T follicular helper cell (primary cell): ENCODE data around the gene KLHL6.
"Not testable (repeated sequence)": the region's sequence is repeated elsewhere in the genome, so short reads cannot be mapped to it uniquely, and the experiment has no call there.

Source experiments
- DNase-seq: peaks from one replicate; pipeline ENCODE4 v3.0.0-alpha.2; 2020; ENCODE audit warnings: low read depth

The KLHL6 gene

DNA sequence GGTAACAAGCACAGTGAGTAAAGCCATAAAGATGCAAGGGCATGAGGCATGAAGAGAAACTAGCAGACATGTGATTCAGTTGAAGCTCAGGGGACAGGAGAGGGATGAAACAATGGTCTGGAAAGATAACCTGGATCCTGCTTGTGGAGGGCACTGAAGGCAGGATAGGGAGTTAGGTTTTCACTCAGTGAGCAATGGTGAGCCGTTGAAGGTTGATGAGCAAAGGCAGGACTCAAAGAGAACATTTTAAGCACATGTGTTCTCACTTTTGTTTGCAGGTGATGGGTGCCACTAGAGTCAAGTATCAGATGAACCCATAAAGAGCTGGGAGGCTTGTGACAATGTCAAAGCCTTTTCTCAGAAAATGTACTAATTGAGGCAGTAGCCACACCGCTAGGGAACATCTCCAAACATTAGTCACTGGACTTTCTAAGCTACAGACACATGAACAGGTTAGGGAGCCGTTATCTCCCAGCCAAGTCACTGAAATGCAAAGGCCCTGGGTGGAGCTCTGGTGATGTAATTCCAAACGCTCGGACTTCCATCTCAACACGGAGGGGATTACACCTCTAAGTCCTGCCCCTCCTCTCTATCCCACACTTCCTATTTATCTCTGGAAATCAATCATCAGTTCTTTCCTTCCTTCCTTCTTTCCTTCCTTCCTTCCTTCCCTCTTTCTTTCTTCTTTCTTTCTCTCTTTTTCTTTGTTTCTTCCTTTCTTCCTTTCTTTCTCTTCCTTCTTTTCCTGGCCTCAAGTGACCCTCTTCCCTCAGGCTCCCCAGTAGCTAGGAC, 22.7 kb downstream of the KLHL6 start:
- no peak for DNase-seq

DNA sequence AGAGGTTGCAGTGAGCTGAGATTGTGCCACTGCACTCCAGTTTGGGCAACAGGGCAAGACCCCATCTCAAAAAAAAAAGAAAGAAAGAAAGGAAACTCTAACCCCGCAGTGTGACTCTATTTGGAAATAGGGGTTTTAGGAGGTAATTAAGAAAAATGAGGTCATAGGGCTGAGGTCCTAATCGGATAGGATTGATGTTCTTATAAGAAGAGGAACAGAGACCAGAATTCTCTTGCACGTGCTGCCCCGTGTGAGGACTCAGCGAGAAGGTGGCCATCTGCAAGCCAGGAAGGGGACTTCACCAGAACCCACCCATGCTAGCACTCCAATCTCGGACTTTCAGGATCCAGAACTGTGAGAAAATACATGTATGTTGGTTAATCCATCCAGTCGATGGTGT, 25.8 kb downstream of the KLHL6 start:
- DNase-seq: no peak

DNA sequence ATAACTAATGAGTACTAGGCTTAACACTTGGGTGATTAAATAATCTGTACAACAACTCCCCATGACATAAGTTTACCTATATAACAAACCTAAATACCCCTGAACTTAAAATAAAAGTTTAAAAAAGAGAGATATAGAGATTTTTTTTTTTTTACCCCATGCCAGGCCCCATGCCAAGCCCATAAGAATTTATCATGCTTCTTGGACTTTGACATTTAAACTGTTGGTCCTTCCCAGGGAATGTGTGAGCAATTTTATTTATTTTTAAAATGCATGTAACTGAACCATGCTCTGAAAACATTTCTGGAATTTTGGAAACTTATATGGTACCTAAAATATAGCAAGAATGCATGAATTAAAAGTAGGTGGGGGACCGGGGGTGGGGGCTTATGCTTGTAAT, 26.3 kb downstream of the KLHL6 start:
- no peak for DNase-seq

DNA sequence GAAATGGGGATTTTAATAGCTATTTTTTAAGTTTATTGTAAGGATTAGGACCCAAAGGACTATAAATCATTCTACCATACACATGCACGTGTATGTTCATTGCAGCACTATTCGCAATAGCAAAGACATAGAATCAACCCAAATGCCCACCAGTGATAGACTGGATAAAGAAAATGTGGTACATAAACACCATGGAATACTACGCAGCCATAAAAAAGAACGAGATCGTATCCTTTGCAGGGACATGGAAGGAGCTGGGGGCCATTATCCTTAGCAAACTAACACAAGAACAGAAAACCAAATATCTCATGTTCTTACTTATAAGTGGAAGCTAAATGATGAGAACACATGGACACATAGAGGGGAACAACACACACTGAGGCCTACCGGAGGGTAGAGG, 26.7 kb downstream of the KLHL6 start:
- not testable (repeated sequence) for DNase-seq

DNA sequence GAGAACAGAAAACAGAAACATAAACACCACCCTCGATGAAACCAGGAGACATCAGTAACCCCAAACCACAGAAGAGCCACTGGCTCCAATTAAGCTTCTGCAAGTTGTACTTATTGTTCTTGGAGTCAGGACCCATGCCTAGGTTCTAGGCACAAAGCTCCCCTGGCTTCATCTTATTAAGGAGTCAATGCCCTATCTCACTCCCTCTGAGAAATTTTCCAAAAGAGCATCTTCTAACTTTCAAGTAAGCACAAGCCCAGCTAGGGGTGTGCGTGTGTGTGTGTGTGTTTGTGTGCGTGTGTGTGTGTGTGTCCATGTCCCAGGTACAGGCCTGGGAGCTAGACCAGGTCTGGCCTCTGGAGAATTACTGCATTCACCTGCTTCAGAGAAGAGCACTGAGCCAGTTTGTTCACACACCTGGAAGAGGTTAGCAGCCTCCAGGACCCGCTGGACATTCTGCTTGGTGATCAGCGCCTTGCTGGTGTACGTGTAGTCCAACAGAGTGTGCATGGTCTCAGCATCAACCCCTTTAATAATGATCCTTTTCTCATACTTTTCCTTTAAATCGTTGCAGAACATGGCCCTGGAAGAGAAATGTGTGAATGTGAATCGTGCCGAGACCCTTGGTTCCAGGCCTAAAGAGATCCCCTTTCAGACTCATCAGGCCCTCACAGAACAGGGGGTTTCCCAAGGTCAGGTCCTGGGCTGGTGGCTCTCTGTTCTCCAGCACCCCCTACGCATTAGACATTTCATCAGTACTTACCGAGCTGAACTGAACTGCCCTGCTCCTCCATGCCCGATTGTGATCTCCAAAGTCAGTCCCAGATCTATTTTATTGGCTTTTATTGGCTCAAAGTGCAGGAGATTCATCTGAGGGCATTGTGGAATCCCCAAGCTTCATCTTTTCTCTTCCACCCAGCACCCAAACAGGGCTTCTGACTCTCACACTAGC, 27.8 kb downstream of the KLHL6 start:
- no peak for DNase-seq

DNA sequence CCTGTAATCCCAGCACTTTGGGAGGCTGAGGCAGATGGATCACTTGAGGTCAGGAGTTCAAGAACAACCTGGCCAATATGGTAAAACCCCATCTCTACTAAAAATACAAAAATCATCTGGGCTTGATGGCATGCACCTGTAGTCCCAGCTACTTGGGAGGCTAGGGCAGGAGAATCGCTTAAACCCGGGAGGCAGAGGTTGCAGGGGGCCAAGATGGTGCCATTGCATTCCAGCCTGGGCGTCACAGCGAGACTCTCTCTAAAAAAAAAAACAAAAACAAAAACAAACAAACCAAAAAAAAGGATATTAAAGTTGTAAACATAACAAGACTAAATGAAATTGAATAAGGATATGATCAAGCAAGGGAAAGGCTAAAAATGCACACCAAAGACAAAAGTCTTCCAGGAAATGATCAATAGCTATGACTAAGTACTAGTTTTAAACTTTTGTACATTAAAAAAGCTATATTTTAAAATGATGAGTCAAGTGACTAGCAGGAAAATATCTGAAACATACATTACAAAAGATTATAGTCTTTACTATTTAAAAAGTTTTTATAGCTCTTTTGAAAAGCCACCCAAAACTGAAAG, 28.6 kb downstream of the KLHL6 start:
- DNase-seq: no peak

DNA sequence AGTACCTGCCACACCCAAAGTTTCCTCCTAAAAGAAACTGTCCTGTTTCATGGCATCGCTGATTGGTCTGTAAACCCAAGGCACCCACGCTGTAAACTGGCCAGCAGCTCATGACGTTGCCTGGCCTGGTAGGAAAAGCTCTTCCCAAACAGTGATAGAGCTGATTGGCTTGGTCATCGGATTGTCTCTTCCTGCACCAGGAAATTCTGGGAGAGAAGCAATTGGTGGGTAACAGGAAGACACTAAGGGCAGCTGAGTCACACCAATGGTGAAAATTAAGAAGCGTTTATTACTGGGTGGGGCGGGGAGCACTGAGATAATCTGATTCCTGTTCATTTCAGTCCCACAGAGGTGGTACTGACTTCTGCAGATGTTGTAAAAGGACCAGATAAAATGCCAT, 31.0 kb downstream of the KLHL6 start:
- DNase-seq: no peak

DNA sequence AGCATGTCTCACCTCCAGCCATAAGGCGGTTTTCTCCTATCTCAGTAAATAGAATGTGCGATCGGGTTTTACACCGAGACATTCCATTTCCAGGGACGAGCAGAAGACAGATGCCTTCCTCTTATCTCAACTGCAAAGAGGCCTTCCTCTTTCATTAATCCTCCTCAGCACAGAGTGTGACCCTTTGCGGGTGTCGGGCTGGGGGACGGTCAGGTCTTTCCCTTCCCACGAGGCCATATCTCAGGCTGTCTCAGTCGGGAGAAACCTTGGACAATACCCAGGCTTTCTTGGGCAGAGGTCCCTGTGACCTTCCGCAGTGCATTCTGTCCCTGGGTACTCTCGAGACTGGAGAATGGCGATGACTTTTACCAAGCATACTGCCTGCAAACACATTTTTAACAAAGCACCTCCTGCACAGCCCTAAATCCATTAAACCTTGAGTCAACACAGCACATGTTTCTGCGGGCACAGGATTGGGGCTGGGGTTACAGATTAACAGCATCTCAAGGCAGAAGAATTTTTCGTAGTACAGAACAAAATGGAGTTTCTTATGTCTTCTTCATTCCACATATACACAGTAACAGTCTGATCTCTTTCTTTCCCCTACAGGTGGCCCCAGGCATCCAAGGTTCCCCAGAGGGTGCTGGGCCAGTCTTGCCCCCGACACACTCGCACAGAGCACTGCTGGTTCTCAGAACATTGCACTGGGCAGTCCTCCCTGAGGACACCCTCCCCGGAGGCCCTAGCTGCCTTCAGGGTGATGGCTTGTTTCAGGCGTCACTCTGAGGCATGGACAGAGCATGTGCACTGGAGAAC, 34.6 kb downstream of the KLHL6 start:
- DNase-seq: not testable (repeated sequence)

DNA sequence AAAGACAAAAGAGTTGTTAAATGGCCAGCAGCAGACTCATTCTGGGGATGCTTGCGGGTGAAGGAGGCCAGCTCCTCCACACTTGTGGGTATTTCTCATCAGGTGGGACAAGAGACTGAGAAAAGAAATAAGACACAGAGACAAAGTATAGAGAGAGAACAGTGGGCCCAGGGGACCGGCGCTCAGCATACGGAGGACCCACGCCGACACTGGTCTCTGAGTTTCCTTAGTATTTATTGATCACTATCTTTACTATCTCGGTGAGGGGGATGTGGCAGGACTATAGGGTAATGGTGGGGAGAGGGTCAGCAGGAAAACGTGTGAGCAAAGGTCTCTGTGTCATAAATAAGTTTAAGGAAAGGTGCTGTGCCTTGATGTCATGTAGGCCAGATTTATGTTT, 35.2 kb downstream of the KLHL6 start:
- not testable (repeated sequence) for DNase-seq

DNA sequence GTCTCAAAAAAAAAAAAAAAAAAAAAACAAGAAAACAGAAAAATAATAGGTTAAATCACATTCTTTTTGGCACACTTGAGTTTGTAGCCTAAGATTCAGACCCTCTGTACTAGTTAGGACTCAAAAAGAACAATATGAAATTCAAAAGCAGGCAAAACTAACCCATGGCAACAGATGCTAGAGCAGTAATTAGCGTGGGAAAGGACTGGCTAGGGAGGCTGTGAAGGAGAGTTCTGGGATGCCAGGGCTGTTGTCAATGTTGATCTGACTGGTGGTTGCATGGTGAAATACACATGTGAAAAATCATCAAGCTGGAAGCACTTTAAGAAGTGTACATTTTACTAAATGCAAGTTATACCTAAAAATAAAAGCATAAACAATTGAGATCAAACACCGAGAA, 35.6 kb downstream of the KLHL6 start:
- no peak for DNase-seq

DNA sequence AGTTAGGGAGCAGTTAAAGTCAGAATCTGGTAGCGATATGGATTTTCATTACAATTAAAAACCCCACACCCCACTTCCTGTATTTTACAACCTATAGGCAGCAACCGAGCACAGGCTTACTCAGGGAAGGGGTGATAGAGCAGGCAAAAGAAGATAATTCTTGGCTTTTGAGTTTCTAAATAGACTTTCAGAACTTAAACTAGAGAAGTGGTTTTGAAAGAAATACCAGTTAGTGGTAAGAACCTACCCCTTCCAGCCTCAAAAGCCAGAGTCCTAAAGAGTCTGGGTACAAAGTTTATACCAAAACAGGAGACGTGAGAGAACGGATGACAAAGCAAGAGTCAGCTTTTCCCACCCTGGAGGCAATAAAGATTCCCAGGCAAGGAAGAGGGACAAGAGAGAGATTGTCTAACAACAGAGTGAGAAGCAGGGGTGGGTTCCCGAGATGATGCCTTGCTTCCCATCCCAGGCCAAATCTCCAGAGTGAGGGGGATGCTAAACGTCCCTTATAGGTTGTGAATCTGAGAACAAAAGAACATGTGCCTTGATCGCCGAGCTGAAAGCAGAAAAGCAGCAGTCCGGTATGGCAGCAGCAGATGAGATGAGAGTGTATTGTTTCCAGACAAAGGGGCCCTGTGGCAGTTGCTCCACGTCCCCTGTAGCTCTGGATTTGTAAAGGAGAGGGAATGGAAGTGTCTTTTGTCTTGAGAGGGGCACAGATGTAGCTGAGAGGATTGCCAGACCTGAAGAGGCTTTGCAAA, 36.8 kb downstream of the KLHL6 start:
- no peak for DNase-seq

DNA sequence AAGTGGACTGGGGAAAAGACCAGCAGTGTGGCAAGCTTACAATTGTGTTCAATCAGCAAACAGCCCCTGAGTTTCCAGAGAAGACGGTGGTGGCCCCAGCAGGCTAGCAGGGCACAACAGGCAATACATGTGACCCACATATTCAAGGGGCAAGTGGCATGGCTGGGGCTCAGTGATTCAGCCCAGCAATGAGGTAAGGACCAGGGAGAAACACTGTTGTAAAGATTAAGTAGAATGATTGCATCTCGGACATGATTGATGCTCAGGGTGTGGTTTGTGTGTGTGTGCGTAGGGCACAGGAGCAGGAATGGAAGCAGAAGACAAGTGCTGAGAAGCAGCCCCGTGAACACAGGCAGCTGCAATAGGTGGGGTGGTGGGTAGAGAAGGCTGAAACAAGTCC, 37.9 kb downstream of the KLHL6 start:
- no peak for DNase-seq

DNA sequence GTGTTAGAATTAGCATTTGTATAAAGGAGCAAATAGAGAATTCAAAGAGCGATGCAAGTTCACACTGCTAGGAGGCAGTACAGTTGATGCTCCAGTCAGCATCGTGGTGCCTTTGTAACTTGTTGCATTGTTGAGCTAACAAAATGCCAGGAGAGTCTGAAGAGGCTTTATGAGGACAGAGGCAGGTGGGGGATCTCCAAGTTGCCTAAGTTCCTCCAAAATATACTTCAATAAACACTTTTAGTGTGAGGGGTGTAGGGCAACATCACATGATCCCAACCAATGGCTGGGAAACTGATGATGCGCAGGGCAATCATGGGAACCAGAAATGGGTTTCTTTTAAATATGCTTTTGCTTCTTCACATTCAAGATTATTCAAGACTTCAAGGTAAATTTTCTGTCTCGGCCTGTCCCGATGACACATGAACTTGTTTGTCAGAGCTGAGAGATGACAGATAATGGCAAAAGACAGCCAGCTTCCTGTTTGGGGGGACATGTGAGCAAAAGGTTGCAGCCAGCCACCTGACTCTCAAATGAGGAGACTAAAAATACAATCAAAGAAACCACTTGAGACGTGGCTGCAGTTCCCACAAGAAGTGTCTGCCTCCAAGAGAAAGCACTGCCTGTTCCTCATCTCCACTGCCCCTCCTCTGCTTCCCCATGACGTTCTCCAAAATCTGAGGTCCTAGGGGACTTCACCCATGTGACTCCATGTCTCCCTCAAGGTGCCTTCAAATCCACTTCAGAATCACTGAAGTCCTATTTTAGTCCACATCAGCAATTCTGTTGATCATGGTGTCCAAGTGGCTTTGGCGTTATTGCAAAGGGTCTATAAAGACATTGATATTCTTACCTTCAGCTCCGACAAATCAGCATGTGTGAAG, 39.3 kb downstream of the KLHL6 start:
- DNase-seq: peak; percentile 41

DNA sequence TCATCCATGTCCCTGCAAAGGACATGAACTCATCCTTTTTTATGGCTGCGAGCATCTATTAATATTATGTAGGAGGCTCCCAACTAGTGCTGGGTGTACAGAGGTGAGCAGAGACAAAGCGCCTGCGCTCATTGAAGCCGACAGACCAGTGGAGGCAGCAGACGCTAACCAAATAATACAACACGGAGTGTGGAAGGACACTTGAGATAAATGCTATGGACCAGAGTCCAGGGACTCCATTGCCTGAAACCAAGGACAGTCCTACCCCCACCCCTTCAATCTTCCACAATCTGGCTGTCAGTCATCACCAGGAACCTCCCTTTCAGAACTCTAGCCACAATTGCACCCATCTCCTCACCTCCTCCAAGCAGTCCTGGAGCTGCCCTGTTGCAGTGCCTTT, 41.5 kb downstream of the KLHL6 start:
- DNase-seq: no peak

DNA sequence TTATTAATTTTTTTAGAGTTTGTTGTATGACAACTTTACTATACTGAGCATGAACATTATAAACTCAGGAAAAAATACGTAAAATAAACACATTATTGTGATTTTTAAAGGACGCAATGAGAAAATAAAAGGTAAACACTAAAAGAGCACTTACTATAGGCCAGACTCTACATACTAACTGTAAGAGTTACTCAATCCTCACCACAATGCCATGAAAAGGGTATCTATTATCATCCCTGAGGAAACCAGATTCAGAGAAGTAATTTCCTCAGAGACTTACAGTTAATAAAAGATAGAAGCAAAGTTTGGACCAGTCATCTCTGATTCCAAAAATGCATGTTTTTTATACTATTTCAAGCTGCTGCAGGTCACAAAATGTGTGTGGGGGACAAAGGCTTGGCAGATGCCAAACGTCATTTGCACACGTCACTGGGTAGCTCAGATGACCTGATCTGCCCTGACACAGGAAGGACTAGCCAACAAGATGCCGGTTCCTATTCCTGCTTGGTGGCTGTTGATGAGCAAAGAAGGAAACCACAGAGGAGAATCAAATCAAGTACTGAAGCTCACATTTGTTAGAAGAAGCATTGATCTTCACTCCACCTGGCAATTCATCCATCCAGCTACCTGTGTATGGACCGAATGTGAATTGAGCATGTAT, 42.3 kb downstream of the KLHL6 start:
- DNase-seq: peak; percentile 34

DNA sequence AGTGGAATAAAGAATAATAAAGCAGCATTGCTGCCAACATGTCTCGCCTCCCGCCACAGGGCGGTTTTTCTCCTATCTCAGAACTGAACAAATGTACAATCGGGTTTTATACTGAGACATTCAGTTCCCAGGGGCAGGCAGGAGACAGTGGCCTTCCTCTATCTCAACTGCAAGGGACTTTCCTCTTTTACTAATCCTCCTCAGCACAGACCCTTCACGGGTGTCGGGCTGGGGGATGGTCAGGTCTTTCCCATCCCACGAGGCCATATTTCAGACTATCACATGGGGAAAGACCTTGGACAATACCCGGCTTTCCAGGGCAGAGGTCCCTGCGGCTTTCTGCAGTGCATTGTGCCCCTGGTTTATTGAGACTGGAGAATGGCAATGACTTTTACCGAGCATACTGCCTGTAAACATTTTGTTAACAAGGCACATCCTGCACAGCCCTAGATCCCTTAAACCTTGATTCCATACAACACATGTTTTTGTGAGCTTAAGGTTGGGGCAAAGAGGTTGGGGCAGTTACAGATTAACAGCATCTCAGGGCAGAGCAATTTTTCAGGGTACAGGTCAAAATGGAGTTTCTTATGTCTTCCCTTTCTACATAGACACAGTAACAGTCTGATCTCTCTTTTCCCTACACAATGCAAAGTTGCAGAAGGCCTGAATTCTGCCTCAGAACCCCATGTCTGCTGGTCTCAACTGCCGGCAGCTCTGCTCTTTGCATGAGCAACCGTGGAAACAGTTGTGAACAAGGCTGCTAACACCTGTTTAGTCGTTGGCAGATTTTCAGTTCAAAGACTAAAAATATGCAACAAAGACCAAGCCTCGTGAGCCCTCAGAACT, 44.0 kb downstream of the KLHL6 start:
- DNase-seq: not testable (repeated sequence)

DNA sequence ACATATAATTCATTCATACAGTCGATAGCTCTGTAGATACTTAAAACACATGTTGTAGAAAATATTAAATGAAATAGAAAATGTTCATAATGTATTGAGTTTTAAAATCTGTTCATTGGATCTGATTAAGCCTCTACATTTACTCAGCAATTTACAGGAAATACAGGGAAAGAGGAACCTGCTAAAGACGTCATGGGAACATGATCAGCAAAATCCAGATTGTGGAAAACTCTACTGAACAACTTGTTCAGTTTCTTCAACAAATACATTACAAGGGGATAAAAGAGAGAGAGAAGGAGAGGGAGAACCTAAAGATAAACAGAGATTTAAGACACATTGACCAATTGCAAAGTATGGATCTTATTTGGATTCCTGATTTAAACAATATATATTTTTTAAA, 46.7 kb downstream of the KLHL6 start:
- no peak for DNase-seq

DNA sequence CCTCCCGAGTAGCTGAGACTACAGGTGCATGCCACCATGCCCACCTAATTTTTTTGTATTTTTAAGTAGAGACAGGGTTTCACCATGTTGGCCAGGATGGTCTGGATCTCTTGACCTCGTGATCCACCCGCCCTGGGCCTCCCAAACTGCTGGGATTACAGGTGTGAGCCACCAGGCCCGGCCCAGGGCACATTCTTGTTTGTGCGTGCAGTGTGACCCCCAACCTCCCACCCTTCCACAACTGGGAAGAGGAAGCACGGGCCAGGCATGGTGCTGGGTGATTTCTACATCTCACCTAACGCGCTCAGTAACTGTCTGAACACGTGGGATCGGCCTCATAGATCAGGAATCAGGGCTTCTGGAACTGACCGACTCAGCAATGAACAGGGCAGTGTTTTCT, 48.0 kb downstream of the KLHL6 start:
- no peak for DNase-seq
